Tibial artery (tissue), 4 donors: Measurements from ENCODE around the gene GPR137.
A peak's percentile ranks its signal among the peaks of the same experiment; 100 is the strongest.

Experiments
- DNase-seq, 2 donors: peaks; one replicate each; pipeline ENCODE4 v3.0.0-alpha.2; 2019
- H3K27ac ChIP-seq, 2 donors: fragments of 200-600 bp; sonication (generic) in 1 of 2; 1 replicate in 1 of 2; 2 replicates in 1 of 2; pipeline ENCODE4 v1.5.1; 2018 to 2019; ENCODE audit warnings: mild to moderate bottlenecking in 1 of 2
- H3K27me3 ChIP-seq, 2 donors: fragments of 200-600 bp; sonication (generic) in 1 of 2; one replicate each; pipeline versions ENCODE4 v1.5.1 to v1.6.0; 2016 to 2019
- H3K36me3 ChIP-seq, 3 donors: fragments of 200-600 bp; sonication (generic) in 2 of 3; one replicate each; pipeline ENCODE4 v1.5.1; 2016 to 2019; ENCODE audit warnings: mild to moderate bottlenecking in 2 of 3
- H3K4me1 ChIP-seq, 4 donors: fragments of 200-600 bp; sonication (generic) in 2 of 4; 1 replicate in 3 of 4; 2 replicates in 1 of 4; pipeline ENCODE4 v1.5.1; 2016 to 2019
- H3K4me3 ChIP-seq, 2 donors: fragments of 200-600 bp; sonication (generic) in 1 of 2; 1 replicate in 1 of 2; 2 replicates in 1 of 2; pipeline ENCODE4 v1.5.1; 2018 to 2019; ENCODE audit warnings: mild to moderate bottlenecking in 2 of 2
- H3K9me3 ChIP-seq, 3 donors: fragments of 200-600 bp; sonication (generic) in 1 of 3; one replicate each; pipeline ENCODE4 v1.5.1; 2016 to 2019
- CTCF ChIP-seq, 2 experiments: fragments of 200-600 bp in 1 of 2; fragments of 450-650 bp in 1 of 2; IDR thresholded peaks; one replicate each; pipeline ENCODE4 v1.5.1; 2017 to 2019; ENCODE audit warnings: antibody characterized with exemption in 2 of 2, mild to moderate bottlenecking in 1 of 2, moderate library complexity in 1 of 2
- intact Hi-C: fragments of 100-400 bp; cut with DNase I; formaldehyde crosslinking; loops from one replicate; pipeline ENCODE4 v1.15.0; 2023; ENCODE audit warnings: low total_unique reads

GPR137 gene

GRCh38 chr11:64284962-64285884 is at the start of gene GPR137:
Gene GPR137, plus strand, starts transcription at chr11:64285848. Its CDS starts 677 bp downstream, at chr11:64286525.
- Histone ChIP-seq H3K27ac (peak within 1 kb of the TSS; percentile 98), H3K36me3 (peaks cover 4 to 26% (median 9%) of the 10 kb centered on the region in 3 donors), H3K27me3 (peaks cover 0 to 20% of the 10 kb centered on the region in 2 donors), H3K4me3 (peak within 1 kb of the TSS; percentile 82 to 90), H3K9me3 (no peaks in the 10 kb centered on the region), H3K4me1 (peaks cover 0 to 32% (median 27%) of the 10 kb centered on the region in 4 donors)
- peak in 1 of 2 experiments; percentile 17 for TF ChIP-seq CTCF (IDR thresholded peaks at IDR 0.05)
- peak; percentile 86 to 94 for DNase-seq
- intact Hi-C loops = no loop called here

- DNase-seq = no peak
- Histone ChIP-seq H3K27ac (no peak overlapping the region), H3K4me3 (no peak overlapping the region), H3K36me3 (peaks cover 6 to 29% (median 16%) of the 10 kb centered on the region in 3 donors), H3K9me3 (no peaks in the 10 kb centered on the region), H3K27me3 (no peaks in the 10 kb centered on the region), H3K4me1 (peaks cover 7 to 48% (median 40%) of the 10 kb centered on the region in 4 donors)
- intact Hi-C loops = no loop called here
- no peak for TF ChIP-seq CTCF (IDR thresholded peaks at IDR 0.05)
These were observed 48.1 kb upstream of the GPR137 start for GRCh38 chr11:64237484-64237951.

GRCh38 chr11:64238076-64238475 is 47.6 kb upstream of the GPR137 start:
- intact Hi-C loops = no loop called here
- peaks cover 6 to 31% (median 16%) of the 10 kb centered on the region in 3 donors for H3K36me3 ChIP-seq
- DNase-seq = no peak
- H3K4me3 ChIP-seq = no peak overlapping the region
- H3K27me3 ChIP-seq = no peaks in the 10 kb centered on the region
- H3K27ac ChIP-seq = no peak overlapping the region
- H3K4me1 ChIP-seq = peaks cover 7 to 49% (median 41%) of the 10 kb centered on the region in 4 donors
- no peak for TF ChIP-seq CTCF (IDR thresholded peaks at IDR 0.05)
- H3K9me3 ChIP-seq = no peaks in the 10 kb centered on the region

- Histone ChIP-seq H3K27ac (no peak overlapping the region), H3K36me3 (peaks cover 6 to 40% (median 16%) of the 10 kb centered on the region in 3 donors), H3K4me1 (peaks cover 7 to 48% (median 38%) of the 10 kb centered on the region in 4 donors), H3K27me3 (no peaks in the 10 kb centered on the region), H3K9me3 (no peaks in the 10 kb centered on the region), H3K4me3 (no peak overlapping the region)
- intact Hi-C loops = no loop called here
- no peak for DNase-seq
- no peak for TF ChIP-seq CTCF (IDR thresholded peaks at IDR 0.05)
These were observed 46.6 kb upstream of the GPR137 start for GRCh38 chr11:64238999-64239398.

GRCh38 chr11:64239662-64240434 is 45.8 kb upstream of the GPR137 start:
- no peaks in the 10 kb centered on the region for H3K27me3 ChIP-seq
- DNase-seq = no peak
- peaks cover 6 to 44% (median 16%) of the 10 kb centered on the region in 3 donors for H3K36me3 ChIP-seq
- no peaks in the 10 kb centered on the region for H3K9me3 ChIP-seq
- no peak for TF ChIP-seq CTCF (IDR thresholded peaks at IDR 0.05)
- H3K27ac ChIP-seq = peak overlapping the region; percentile 87 to 97
- intact Hi-C loops = no loop called here
- peak overlapping the region; percentile 62 to 98 for H3K4me3 ChIP-seq
- H3K4me1 ChIP-seq = peaks cover 7 to 53% (median 42%) of the 10 kb centered on the region in 4 donors
